GM21576 (cell line): Measurements from ENCODE around the gene GRIN1.

ENCODE experiments used
- ATAC-seq: cut with Tn5 transposase; IDR thresholded peaks from one replicate; pipeline ENCODE4 v1.9.1; 2021; ENCODE audit warnings: mild to moderate bottlenecking, moderate library complexity; ENCODE audit not compliant: unreplicated experiment

Gene GRIN1

DNA sequence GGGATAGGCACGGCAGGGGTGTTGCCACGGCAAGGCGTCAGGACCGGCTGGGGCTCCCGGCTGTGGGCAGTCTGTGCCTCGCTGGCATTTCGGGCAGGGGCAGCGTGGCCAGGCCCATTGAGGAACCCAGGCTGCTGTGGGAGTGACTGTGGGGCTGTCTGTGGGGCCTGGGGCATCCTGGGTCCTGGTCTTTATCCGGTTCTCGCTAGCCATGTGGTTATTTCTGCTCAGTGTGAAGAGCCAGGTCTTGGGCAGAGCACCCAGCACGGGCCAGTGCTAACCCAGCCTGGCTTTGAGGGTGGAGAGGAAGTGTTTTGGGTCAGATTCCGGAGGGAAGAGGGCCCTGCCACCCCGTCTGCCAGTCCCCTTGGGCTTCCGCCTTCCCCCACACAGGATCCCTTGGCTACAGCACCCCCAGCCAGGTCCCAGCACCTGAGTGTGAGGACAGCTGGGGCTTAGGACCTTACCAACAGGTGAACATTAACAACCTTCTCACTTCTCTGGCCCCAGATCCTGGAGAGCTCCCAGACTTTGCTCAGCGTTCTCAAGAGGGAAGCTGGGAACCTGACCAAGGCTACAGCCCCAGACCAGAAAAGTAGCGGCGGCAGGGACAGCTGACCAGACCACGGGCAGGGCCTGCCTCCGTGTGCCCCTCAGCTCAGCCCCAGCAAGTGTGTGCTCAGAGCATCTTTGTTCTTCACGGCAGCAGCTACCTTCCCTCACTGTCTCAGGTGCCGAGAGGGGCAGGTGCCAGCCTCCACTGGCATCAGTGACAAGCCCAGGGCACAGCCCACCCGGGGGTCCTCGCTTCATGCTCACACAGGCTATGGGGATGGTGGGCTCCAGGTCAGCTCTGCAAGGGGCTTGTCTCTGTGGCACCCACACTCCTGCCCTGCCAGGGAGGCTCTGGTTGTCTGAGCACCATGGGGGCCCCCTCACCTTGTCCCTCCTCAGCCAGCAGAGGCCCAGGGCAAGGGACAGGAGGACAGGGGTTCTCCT lies 50.6 kb downstream of the GRIN1 start:
- no peak for ATAC-seq

DNA sequence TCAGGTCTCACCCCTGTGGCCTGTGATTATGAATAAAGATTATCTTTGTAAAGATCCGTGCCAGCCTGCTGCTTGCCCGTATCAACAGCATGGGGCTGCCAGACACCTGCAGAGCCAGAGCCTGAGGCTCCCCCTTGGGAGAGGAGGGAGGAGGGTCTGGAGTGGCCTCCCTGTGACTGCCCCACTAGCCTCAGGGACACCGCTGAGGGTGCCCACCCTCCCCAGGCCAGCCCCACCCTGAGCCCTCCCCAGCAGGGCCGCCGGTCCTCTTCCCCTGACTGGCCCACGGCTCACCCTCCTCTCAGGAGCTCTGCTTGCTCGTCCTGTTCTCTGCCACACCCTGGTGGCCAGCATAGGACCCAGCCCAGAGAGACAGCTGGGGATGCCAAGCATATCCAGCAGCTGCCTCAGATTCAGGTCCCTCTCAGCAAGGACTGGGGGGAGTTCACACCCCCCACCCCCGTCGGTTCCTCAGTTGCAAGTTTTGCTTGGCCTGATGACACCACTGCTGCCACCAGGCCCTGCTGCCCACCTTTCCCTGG lies 51.4 kb downstream of the GRIN1 start:
- no peak for ATAC-seq

DNA sequence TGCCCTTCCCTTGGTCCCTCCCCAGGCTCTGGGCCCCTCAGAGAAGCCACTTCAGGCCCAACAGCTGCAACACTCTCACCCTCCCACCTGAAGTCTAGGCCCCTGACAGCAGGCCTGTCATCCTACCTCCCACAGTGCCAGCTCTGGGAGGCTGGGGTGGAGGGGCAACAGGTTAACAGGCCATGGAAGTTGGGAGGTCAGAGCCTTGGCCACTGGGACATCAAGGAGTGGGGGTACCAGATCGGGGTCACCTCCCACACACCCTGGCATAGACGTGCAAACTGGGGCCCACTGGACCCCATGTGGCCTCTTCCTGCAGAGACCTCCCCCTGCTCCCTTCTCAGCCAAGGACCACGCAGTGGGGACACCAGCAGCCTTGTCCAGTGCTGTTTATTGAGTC lies 52.3 kb downstream of the GRIN1 start:
- no peak for ATAC-seq

- no peak for ATAC-seq
Observed at GRCh38 chr9:137191691-137192447, 52.9 kb downstream of the GRIN1 start.

GRCh38 chr9:137192448-137192780 lies 53.5 kb downstream of the GRIN1 start:
- no peak for ATAC-seq

DNA sequence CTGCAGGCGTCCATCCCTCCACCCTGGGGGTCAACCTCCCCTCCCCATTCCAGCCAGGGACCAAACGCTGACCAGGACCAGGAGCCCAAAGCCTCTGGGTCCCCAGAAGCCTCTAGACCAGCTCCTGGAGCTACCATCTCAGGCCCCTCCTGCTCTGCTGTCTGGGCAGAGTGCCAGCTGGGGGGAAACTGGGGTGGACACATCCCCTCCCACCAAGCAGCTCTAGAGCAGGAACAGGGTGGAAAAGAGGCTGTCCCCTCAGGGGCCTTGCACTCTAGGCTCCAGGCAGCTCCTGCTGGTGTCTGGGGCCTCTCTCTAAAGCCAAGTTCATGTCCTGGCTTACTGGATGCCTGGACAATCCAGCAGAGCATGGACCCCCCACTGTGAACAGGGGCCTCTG lies 53.9 kb downstream of the GRIN1 start:
- ATAC-seq = no peak

DNA sequence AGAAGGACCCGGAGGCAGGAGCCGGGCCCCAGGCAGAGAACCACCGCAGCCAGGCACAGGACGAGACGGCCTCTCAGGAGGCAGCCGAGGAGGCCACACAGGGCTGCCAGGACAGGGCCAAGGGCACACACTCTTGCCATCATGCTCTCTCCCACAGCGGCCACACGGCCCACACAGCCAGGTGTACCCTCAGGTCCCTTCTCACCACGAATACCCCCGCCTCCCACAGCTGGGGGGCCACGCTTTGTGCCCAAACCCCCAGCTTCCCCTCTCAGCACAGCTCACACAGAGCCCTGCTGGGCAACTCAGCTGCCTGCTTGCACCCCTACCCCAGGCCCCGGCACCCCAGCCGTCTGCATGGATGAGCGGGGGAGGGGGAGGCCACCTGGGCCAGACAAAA lies 54.8 kb downstream of the GRIN1 start:
- no peak for ATAC-seq

DNA sequence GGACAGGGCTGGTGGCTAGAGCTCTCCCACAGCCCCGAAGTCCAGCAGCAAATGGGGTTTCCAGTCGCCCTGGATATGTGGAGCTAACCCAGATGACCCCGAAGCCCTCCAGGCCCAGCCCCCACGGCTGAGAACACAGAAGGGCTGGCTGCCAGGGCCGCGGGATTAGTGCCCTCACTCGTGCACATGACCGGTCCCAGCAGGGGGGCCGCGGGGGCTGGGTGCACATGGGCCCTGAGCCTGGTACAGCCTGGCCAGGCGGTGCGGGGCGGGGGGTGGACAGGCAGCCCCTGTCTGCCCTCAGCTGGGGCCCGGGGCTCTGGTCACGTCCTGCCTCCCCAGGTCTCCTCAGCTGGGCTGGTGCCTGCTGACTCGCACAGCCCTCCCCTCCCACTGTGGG lies 55.4 kb downstream of the GRIN1 start:
- no peak for ATAC-seq

DNA sequence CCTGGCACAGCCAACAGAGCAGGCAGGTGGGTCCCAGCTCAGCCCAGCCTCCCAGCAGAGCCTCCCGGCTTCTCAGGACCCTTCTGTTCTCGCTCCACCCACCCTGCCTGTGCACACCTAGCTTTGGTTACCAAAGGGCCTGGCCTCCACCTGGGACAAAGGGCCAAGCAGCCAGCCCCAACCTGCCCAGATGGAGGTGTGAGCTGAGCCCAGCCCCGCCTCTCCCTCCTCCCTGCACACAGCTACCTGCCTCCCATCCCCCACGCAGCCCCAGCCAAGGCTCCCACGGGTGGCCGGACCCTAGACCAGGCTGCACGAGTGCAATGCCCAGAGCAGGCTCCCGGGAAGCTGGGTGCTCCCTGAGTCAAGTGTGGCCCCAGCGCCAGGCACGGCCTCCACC lies 56.0 kb downstream of the GRIN1 start:
- no peak for ATAC-seq

GRCh38 chr9:137195525-137196220 lies 56.7 kb downstream of the GRIN1 start:
- no peak for ATAC-seq

DNA sequence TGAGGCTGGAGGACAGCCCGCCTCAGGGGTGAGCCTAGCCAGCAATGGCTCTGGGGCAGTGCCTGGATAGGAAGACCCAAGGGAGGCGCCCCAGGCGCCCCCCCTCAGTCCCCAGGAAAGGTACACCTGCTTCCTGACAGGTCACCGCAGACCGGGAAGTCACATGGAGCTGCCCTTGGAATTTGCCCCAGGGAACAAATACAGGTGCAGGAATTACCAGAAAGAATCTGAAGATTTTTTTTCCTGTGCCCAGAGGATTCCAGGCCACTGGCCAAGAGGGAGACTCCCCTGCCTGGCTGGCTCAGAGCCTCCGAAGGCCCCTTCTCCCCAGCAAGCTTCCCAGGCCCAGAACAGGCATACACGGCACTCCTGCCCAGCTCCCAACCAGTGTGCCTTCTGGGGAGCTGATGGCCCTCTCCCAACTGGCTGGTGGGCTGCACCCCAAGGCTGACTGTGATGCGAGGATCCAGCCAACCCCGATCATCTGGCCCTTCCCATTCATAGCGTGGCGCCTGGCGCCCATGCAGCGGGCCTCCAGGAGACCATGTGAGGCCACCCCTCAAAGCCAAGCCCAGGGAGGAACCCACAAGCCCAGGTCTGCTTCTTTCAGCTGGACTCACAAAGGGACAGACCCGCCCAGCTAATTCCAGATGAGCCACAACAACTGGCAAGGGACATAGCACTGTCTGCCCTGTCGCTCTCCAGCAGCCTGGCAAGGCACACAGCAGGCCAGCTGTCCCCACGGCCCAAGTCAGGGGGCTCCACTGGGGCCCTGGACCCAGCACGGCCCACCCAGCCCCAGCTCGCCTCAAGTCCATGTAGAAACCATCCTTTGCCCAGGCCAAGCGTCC lies 59.3 kb downstream of the GRIN1 start:
- ATAC-seq = no peak

DNA sequence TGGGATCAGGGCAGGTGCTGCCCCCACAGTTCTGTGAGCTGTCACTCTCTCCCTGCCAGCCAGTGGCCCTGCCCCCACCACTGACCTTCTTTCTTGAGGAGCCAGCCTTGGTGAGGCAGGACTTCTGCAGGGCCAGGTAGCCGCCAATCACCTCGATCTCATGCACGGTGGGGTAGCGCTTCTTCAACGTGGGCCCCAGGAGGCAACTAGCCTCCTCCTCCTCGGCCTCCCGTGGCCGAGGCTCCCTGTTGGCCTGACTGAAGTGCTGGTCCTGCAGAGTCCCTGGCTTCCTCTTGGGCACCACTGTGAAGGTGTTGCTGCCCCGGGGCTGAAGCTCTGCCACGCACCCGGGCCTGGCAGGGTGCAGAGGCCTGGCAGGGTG lies 59.9 kb downstream of the GRIN1 start:
- no peak for ATAC-seq

GRCh38 chr9:137199411-137200121 lies 60.6 kb downstream of the GRIN1 start:
- ATAC-seq = no peak

DNA sequence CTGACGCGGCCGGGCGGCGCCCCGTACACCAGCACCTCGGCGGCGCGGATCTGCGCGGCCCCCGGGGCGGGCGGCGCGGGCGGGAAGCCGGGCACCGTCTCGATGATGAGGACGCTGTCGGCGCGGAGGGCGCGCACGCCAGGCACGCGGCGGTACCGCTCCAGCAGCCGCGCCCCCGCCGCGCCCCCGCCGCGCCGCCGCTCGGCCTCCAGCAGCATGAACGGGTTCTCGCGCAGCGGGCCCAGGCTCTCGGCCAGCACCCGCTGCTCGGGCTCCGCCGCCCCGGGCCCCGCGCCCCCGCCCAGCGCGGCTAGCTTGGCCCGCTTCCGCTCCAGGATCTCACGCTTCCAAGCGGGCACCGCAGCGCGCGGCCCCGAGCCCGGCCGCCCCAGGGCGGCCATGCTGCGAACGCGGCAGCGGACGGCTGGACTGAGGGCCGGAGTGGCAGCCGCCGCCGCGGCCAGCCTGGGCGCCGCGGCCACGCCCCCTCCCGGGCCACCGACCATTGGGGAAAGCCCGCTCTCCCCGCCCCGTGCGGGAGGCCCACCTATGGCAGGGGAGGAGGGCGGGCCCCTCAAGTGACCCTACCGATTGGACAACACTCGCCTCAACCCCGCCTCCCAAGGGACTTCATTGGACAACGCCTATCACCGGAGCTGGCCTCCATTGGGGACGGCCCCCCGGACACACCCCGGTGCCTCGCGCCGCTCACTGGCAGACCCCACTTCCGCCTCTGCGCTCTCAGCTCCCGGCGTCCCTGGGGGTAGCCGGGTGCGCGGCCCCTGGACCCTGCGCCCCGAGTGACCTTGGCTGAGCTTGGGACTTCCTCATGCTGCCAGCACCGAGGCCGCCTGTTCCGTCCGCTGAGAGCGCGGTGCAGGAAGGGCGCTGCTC lies 61.6 kb downstream of the GRIN1 start, which contains the start of gene TPRN:
TSS of gene TPRN (minus strand) at position 431 of the 894 bp plus-strand sequence. CDS start at position 401, 30 bp downstream.
- ATAC-seq = peak; percentile 91

GRCh38 chr9:137201205-137201868 lies 62.4 kb downstream of the GRIN1 start:
- ATAC-seq = no peak

GRCh38 chr9:137202966-137203365 lies 64.0 kb downstream of the GRIN1 start:
- ATAC-seq = no peak

DNA sequence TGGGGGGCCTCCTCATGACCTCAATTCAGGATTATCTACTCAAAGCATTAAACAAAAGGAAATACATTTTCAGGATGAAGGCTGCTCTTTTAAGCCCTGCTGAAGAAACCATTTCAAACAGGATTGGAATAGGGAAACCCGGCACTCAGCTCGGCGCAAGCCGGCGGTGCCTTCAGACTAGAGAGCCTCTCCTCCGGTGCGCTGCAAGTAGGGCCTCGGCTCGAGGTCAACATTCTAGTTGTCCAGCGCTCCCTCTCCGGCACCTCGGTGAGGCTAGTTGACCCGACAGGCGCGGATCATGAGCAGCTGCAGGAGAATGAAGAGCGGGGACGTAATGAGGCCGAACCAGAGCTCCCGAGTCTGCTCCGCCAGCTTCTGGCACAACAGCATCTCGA lies 65.8 kb downstream of the GRIN1 start:
- no peak for ATAC-seq
